HepG2 (cell line): Measurements from ENCODE around the gene LATS1. TPM values are rescaled to one million over a fixed set of nuclear protein-coding genes. Genes with fewer than 3 reads are reported as not detected.

ENCODE experiments used
- CBFB ChIP-seq: sonication (generic); formaldehyde crosslinking; IDR thresholded peaks from 2 replicates; pipeline ENCODE4 v1.4.0; 2020; ENCODE audit warnings: missing genetic modification reagents
- CEBPB ChIP-seq: IDR thresholded peaks from 2 replicates; pipeline ENCODE4 v1.6.1; 2011; ENCODE audit warnings: low read depth, low read length, improper control_type of control experiment, borderline replicate concordance
- CEBPG ChIP-seq: IDR thresholded peaks from 2 replicates; pipeline ENCODE4 v1.6.1; 2016
- FOXA3 ChIP-seq: IDR thresholded peaks from 2 replicates; pipeline ENCODE4 v1.6.1; 2016; ENCODE audit warnings: missing genetic modification reagents, missing compliant biosample characterization
- FOXP1 ChIP-seq, 2 experiments: fragments of 450-650 bp in 1 of 2; IDR thresholded peaks; 2 replicates each; pipeline ENCODE4 v1.6.1; 2017 to 2018; ENCODE audit warnings: antibody characterized with exemption in 1 of 2
- HNF4A ChIP-seq: sonication (generic); formaldehyde crosslinking; IDR thresholded peaks from 2 replicates; pipeline ENCODE4 v1.4.0; 2020; ENCODE audit warnings: missing genetic modification reagents
- POGZ ChIP-seq: sonication (generic); formaldehyde crosslinking; IDR thresholded peaks from 2 replicates; pipeline ENCODE4 v1.4.0; 2020; ENCODE audit warnings: mild to moderate bottlenecking, missing genetic modification reagents
- RAD21 ChIP-seq: fragments of 450-650 bp; formaldehyde crosslinking; IDR thresholded peaks from 2 replicates; pipeline ENCODE4 v1.5.0; 2020; ENCODE audit warnings: mild to moderate bottlenecking
- RFX3 ChIP-seq: IDR thresholded peaks from 2 replicates; pipeline ENCODE4 v1.6.1; 2016; ENCODE audit warnings: missing biosample characterization, missing genetic modification reagents
- SOX5 ChIP-seq: IDR thresholded peaks from 2 replicates; pipeline ENCODE4 v1.6.1; 2016; ENCODE audit warnings: borderline replicate concordance
- TARDBP ChIP-seq: sonication (generic); formaldehyde crosslinking; IDR thresholded peaks from 2 replicates; pipeline ENCODE4 v1.8.0; 2022; ENCODE audit warnings: mild to moderate bottlenecking, missing genetic modification reagents
- ZKSCAN5 ChIP-seq: sonication (generic); formaldehyde crosslinking; IDR thresholded peaks from 2 replicates; pipeline ENCODE4 v1.5.1; 2020; ENCODE audit warnings: mild to moderate bottlenecking, missing genetic modification reagents
- ZNF12 ChIP-seq: sonication (generic); formaldehyde crosslinking; IDR thresholded peaks from 2 replicates; pipeline ENCODE4 v1.5.0; 2020; ENCODE audit warnings: missing genetic modification reagents
- ZNF292 ChIP-seq: sonication (generic); formaldehyde crosslinking; IDR thresholded peaks from 2 replicates; pipeline ENCODE4 v1.8.1; 2022; ENCODE audit warnings: mild to moderate bottlenecking, low read depth, missing genetic modification reagents, borderline replicate concordance
- ZNF3 ChIP-seq: IDR thresholded peaks from 2 replicates; pipeline ENCODE4 v1.7.0; 2017; ENCODE audit warnings: inconsistent platforms
- ZNF501 ChIP-seq: sonication (generic); formaldehyde crosslinking; IDR thresholded peaks from 2 replicates; pipeline ENCODE4 v1.5.1; 2020; ENCODE audit warnings: mild to moderate bottlenecking, moderate library complexity, missing genetic modification reagents
- ZNF761 ChIP-seq: sonication (generic); formaldehyde crosslinking; conservative IDR thresholded peaks from 2 replicates; pipeline ENCODE4 v1.4.0; 2020; ENCODE audit warnings: mild to moderate bottlenecking, missing genetic modification reagents
- ZNF766 ChIP-seq: sonication (generic); formaldehyde crosslinking; IDR thresholded peaks from 2 replicates; pipeline ENCODE4 v1.5.0; 2020; ENCODE audit warnings: missing genetic modification reagents, borderline replicate concordance
- polyA plus RNA-seq, 8 experiments: library from polyadenylated mRNA; depleted of rRNA in 3 of 8; stranded (reverse) in 7 of 8; unstranded in 1 of 8; fragments of >200 nt; fragmentation: Illumina TruSeq in 4 of 8; extraction: Trizol in 4 of 8; gene quantifications; 2 replicates each; pipeline versions ENCODE4 v1.2.1 to v1.2.3, GENCODE V29; 2011 to 2016; ENCODE audit warnings: low read depth in 4 of 8, missing spikeins in 1 of 8, mixed read lengths in 1 of 8; ENCODE audit not compliant: insufficient read depth in 1 of 8
- total RNA-seq, 5 experiments: library from RNA; depleted of rRNA; stranded (reverse); fragments of >200 nt; fragmentation: Illumina TruSeq; extraction: Trizol; gene quantifications; 2 replicates each; pipeline ENCODE4 v1.2.3, GENCODE V29; 2016; ENCODE audit warnings: low read depth in 1 of 5
- TF ChIP-seq, protein P1 (sequence below): sonication (generic); formaldehyde crosslinking; IDR thresholded peaks from 2 replicates; pipeline ENCODE4 v1.4.0; 2020; ENCODE audit warnings: mild to moderate bottlenecking, missing genetic modification reagents, borderline replicate concordance
- TF ChIP-seq, protein P2 (sequence below): sonication (generic); formaldehyde crosslinking; IDR thresholded peaks from 2 replicates; pipeline ENCODE4 v1.8.0; 2022; ENCODE audit warnings: missing genetic modification reagents, low read depth, mild to moderate bottlenecking, borderline replicate concordance
- TF ChIP-seq, protein P3 (sequence below): sonication (generic); formaldehyde crosslinking; IDR thresholded peaks from 2 replicates; pipeline ENCODE4 v1.4.0; 2020; ENCODE audit warnings: missing genetic modification reagents
- TF ChIP-seq, protein P4 (sequence below): sonication (generic); formaldehyde crosslinking; IDR thresholded peaks from 2 replicates; pipeline ENCODE4 v1.8.1; 2023; ENCODE audit warnings: mild to moderate bottlenecking, missing genetic modification reagents, borderline replicate concordance
- TF ChIP-seq, protein P5 (sequence below): sonication (generic); formaldehyde crosslinking; IDR thresholded peaks from 2 replicates; pipeline ENCODE4 v1.5.0; 2020; ENCODE audit warnings: missing genetic modification reagents, mild to moderate bottlenecking, borderline replicate concordance
- TF ChIP-seq, protein P6 (sequence below): sonication (generic); formaldehyde crosslinking; IDR thresholded peaks from 2 replicates; pipeline ENCODE4 v1.4.0; 2020; ENCODE audit warnings: missing genetic modification reagents

Gene LATS1
- total and polyA plus RNA-seq, 2 of the 13 experiments (the other 11 are each of a cell fraction or from before 2014, with no cell fraction given): 9.9 to 12.6 TPM

DNA sequence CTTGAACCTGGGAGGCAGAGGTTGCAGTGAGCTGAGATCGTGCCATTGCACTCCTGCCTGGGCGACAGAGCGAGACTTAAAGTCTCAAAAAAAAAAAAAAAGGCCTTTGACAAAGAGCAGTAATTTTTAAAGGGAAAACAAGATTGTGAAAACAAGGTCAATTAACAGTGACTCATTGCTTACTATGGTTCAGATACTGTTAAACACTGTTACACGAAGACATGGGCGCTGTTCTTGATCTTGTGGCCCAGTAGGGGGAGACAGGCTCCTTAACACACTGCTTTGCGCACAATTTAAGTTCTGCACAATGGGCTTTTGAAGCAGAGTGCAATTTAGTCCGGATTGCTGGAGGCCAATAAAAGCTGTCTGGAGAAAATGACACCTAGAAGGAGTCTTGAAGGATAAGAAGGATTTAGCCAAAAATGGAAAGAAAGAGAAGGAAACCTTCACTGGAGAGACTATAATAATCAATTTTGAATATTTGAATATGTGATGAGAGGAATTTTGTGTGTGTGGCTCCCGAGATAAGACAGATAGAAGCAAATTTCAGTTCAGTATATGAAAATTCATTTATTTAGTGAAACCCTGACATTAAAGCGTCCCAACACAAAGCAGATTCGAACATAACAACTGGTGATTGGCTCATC is 6.0 kb upstream of the LATS1 start (continued):
- TF ChIP-seq, protein P1, sequence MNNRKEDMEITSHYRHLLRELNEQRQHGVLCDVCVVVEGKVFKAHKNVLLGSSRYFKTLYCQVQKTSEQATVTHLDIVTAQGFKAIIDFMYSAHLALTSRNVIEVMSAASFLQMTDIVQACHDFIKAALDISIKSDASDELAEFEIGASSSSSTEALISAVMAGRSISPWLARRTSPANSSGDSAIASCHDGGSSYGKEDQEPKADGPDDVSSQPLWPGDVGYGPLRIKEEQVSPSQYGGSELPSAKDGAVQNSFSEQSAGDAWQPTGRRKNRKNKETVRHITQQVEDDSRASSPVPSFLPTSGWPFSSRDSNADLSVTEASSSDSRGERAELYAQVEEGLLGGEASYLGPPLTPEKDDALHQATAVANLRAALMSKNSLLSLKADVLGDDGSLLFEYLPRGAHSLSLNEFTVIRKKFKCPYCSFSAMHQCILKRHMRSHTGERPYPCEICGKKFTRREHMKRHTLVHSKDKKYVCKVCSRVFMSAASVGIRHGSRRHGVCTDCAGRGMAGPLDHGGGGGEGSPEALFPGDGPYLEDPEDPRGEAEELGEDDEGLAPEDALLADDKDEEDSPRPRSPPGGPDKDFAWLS (CRISPR knock-in tag): no peak
- no peak for TF ChIP-seq FOXP1 (IDR thresholded peaks at IDR 0.05)
- peak; percentile 49 for TF ChIP-seq FOXP1 (CRISPR knock-in tag; IDR thresholded peaks at IDR 0.05)
- peak; percentile 44; the same call in 1 of the 2 replicates for TF ChIP-seq ZNF3 (CRISPR knock-in tag)
- TF ChIP-seq RFX3 (CRISPR knock-in tag): no peak
- TF ChIP-seq, protein P2, sequence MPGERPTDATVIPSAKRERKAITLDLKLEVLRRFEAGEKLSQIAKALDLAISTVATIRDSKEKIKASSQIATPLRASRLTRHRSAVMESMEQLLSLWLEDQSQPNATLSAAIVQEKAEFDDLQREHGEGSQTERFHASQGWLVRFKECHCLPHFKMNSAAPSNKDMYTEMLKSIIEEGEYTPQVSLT (CRISPR knock-in tag): no peak
- TF ChIP-seq, protein P3, sequence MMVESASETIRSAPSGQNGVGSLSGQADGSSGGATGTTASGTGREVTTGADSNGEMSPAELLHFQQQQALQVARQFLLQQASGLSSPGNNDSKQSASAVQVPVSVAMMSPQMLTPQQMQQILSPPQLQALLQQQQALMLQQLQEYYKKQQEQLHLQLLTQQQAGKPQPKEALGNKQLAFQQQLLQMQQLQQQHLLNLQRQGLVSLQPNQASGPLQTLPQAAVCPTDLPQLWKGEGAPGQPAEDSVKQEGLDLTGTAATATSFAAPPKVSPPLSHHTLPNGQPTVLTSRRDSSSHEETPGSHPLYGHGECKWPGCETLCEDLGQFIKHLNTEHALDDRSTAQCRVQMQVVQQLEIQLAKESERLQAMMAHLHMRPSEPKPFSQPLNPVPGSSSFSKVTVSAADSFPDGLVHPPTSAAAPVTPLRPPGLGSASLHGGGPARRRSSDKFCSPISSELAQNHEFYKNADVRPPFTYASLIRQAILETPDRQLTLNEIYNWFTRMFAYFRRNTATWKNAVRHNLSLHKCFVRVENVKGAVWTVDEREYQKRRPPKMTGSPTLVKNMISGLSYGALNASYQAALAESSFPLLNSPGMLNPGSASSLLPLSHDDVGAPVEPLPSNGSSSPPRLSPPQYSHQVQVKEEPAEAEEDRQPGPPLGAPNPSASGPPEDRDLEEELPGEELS (CRISPR knock-in tag): no peak
- TF ChIP-seq RAD21 (CRISPR knock-in tag): peak; percentile 70
- TF ChIP-seq, protein P4, sequence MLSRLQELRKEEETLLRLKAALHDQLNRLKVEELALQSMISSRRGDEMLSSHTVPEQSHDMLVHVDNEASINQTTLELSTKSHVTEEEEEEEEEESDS (CRISPR knock-in tag): no peak
- TF ChIP-seq SOX5 (CRISPR knock-in tag): peak; percentile 17; the same call in 1 of the 2 replicates
- no peak for TF ChIP-seq ZKSCAN5 (CRISPR knock-in tag)
- 0 out of 2 replicates have a peak, but pooled peaks have one; percentile 45 for TF ChIP-seq ZNF12 (CRISPR knock-in tag)
- TF ChIP-seq TARDBP (CRISPR knock-in tag): peak; percentile 22; the same call in 1 of the 2 replicates
- TF ChIP-seq, protein P5, sequence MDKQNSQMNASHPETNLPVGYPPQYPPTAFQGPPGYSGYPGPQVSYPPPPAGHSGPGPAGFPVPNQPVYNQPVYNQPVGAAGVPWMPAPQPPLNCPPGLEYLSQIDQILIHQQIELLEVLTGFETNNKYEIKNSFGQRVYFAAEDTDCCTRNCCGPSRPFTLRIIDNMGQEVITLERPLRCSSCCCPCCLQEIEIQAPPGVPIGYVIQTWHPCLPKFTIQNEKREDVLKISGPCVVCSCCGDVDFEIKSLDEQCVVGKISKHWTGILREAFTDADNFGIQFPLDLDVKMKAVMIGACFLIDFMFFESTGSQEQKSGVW: no peak
- TF ChIP-seq CEBPG (CRISPR knock-in tag): peak; percentile 22; the same call in 1 of the 2 replicates
- 0 out of 2 replicates have a peak, but pooled peaks have one; percentile 26 for TF ChIP-seq POGZ (CRISPR knock-in tag)
- TF ChIP-seq ZNF292: no peak
- TF ChIP-seq, protein P6, sequence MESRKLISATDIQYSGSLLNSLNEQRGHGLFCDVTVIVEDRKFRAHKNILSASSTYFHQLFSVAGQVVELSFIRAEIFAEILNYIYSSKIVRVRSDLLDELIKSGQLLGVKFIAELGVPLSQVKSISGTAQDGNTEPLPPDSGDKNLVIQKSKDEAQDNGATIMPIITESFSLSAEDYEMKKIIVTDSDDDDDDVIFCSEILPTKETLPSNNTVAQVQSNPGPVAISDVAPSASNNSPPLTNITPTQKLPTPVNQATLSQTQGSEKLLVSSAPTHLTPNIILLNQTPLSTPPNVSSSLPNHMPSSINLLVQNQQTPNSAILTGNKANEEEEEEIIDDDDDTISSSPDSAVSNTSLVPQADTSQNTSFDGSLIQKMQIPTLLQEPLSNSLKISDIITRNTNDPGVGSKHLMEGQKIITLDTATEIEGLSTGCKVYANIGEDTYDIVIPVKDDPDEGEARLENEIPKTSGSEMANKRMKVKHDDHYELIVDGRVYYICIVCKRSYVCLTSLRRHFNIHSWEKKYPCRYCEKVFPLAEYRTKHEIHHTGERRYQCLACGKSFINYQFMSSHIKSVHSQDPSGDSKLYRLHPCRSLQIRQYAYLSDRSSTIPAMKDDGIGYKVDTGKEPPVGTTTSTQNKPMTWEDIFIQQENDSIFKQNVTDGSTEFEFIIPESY (CRISPR knock-in tag): peak; percentile 98
- TF ChIP-seq CBFB (CRISPR knock-in tag): no peak
- no peak for TF ChIP-seq ZNF761
- peak; percentile 19; the same call in 1 of the 2 replicates for TF ChIP-seq CEBPB
- no peak for TF ChIP-seq ZNF501 (CRISPR knock-in tag)
- TF ChIP-seq FOXA3 (CRISPR knock-in tag): peak; percentile 66
- TF ChIP-seq HNF4A (CRISPR knock-in tag): no peak
- TF ChIP-seq ZNF766 (CRISPR knock-in tag): no peak
